Stimulated activated CD8-positive, alpha-beta memory T cell treated with anti-CD3 and anti-CD28 coated beads, Interleukin-15, amount 100 ng/mL, for 24 hours (primary cell): ENCODE results near the gene RPTOR.

Source experiments
- DNase-seq: peaks from one replicate; pipeline ENCODE4 v3.0.0-alpha.2; 2020; ENCODE audit warnings: low read depth

The RPTOR gene

DNA sequence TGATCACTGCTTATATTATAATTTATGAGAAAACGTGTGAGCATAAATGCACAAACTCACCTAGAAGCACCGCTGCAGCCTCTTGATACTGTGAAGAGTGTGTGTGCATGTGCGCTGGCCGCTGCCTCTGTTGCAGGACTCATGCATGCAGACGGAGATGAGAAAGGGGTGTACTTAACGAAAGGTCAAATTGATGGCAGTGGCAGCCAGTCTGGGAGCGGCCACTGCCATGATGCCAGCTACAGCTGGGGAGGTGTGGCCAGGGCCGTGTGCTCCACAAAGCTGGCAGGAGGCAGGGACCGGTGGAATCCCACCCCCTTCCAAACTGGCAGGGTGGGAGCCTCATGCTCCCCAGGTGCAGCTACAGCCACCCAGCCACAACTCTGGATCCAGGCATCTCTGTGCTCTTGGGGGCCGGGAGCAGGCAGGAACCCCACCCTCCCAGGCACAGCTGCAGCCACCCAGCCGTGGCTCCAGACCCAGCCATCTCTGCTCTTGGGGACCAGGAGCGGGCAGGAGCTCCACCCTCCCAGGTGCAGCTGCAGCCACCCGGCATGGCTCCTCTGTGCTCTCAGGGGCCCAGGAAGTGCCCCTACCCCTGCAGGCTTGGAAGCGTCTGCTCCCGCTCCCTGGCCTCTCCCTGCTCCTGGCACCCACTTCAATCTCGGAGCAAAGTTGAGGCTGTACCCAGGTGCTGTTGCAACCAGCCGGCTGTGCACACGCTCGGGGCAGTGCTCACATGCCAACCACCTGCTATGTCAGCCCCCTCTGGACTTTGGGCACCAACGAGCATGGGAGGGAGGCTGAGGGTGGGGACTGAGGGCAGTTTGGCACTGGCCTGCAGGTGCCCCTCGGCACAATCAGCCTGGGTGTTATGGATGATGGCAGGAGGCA lies 369.5 kb downstream of the RPTOR start:
- DNase-seq: no peak

GRCh38 chr17:80916246-80916645 lies 371.6 kb downstream of the RPTOR start:
- DNase-seq: no peak

- DNase-seq: no peak
Measured at GRCh38 chr17:80917716-80918560, 373.3 kb downstream of the RPTOR start.

GRCh38 chr17:80918731-80919130 lies 374.1 kb downstream of the RPTOR start:
- DNase-seq: no peak

DNA sequence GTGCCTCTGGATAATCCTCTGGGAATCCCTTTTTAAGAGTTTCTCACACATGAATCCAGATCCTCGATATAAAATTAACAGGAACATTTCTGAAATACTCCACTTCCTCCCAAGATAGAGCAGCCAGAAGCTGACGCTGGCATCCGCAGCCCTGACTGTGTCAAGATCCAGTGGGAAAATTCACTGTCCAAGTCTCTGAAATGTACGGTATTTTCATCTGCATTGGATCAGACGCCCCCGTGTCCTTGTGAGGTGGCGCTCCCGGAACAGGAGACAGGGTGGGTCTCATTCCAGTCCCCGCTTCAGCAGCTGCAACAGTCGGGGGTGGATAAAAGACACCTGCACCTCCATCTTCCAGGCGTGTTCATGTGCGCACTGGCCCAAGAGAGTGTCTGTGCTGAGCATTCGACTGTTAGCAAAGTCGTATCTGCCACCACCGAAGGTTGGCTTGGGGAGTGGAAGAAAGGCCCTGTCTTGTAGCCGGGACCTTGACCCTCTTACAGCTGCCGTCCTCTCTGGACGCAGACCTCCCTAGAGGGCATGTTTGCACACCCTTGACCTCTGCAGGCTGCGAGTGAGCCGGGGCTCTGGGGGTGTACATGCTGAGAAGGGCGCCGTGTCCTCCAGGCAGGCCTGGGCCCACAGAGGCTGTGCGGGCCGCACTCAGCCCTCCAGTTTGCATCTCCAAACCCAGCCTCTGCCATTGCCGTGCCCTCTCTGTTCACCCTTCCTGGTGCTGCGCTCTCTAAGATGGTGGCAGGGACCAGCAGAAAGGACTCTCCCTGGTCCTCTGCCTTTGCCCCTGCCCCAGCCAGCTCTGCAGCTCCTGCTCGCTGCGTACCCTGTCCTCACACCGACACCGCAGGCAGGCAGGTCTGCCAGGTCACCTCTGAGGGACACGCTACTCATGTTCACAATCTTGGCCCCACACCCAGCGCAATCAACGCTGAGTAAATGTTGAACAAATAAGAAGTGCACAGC lies 375.0 kb downstream of the RPTOR start:
- no peak for DNase-seq

- no peak for DNase-seq
Measured at GRCh38 chr17:80920441-80920840, 375.8 kb downstream of the RPTOR start.

DNA sequence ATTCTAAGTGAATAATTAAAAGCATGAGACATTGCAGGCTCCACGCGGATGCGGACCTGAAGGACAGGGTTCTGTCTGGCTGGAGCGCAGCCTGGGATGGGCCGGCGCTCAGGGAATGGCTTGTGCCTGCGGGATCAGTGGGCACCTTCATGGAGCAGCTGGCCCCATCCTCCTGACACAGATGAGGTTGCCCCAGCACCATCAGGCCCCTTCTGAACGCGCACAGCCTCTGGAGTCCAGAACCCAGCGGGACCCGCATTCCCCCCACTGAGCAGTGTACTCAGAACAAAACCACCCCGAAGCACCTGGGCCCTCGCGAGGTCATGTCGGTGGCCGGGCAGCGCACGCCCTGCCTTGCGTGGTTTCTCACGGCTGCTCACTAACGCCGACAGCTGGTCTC lies 376.5 kb downstream of the RPTOR start:
- no peak for DNase-seq

DNA sequence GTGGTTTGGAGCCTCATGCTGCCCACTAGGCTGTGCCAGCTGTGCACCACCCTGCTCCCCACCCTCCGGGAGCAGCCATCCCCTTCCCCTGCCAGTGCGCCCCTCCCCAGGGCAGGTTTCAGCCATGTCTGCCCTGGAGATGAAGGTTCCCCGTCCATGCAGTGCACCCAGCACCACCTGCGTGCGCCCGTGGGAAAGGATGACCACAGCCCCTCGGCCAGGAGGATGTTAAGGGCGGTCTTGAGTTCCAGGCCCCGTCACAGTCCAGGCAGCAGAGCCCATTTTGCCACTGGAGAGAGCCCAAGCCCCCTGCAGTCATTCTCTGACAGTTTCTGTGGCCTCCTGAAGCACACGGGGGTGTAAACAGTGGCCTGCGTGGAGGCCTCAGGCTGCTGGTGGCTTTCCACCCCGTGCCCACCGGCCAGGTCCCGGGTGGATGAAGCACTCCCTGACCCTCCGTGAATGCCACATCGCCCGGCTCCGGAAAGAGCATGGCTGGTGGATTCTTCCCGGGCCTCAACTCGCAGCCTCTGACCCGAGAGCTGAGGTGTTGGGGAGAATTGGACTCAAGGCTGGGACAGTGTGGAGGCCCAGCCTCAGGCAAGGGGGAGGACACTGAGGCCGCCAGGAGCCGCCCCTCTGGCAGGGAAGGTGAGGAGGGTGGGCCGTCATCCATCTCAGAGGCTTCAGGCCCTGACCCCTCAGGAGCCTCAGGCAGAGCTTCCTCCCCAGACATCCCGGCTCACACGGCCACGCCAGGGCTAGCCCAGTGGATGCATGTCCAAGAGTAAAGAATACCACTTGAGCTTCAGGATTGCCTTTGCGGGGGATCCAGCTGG lies 377.3 kb downstream of the RPTOR start:
- DNase-seq: no peak

GRCh38 chr17:80922580-80923160 lies 378.0 kb downstream of the RPTOR start:
- no peak for DNase-seq

DNA sequence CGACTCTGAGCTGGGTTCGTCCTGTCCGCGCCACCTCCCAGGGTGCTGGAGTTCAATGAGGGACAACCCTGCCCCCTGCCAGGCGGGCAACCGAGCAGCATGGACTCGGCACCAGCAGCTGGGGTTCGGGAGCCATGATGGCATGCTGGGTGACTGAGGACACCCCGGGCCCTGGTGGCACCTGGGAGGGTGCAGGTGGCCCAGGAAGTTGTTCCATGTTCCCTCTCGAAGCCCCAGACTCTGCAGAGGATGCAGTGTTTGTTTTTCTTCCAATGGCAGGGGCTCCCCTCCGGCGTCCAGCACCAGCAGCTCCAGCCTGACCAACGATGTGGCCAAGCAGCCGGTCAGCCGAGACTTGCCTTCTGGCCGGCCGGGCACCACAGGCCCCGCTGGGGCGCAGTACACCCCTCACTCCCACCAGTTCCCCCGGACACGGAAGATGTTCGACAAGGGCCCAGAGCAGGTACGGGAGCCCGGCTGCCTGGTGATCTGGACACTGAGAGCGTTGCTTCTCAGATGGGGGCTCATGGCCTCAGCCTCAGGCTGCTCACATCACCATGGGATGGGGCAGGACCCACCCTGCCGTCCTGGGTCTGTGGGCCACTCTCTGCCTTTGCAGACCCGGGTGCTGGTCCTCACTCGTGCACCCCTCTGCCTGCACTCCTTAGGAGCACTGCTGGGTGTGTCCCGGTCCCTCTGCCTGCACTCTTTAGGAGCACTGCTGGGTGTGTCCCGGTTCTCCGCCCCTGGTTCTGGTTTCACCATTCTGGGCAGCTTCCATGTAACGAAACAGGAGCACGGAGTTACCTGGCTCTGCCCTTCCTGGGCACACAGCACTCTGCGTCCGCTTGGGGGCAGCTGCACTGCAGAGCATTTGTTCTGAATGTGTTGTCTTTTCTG lies 378.8 kb downstream of the RPTOR start:
- no peak for DNase-seq

- DNase-seq: no peak
Measured at GRCh38 chr17:80924111-80924806, 379.6 kb downstream of the RPTOR start.

DNA sequence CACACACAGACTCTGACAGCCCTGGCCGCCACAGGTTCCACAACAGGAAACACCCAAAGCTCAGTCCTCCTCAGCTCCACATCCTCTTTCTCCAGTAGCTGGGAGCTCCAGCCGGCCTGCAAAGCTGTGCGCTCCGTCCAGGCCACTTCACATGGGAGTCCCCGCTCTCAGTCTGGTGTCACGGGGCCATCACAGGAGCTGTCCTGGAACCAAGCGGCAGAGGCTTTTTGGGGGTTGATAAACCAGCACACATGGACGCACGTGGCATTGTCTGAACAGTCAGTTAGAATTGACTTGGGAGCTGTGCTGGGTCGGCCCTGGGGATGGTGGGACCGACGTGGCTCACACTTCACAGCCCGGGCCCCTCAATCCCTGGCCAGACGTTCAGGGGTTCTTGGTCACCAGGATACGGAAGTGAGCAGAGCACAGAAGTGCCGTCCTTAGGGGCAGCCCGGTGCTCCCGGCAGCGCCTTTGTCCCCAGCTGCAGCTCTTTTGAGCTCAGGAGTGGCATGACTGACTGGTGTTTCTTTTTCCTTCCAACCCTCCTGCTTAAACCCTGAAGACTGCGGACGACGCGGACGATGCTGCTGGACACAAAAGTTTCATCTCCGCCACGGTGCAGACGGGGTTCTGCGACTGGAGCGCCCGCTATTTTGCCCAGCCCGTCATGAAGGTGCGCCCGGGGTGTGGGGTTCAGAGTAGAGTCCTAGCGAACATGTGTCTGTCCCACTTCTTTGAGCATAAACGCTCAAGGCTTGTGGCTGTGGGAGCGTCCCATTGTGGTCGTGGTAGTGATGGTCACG lies 380.4 kb downstream of the RPTOR start:
- no peak for DNase-seq

GRCh38 chr17:80925688-80926335 lies 381.2 kb downstream of the RPTOR start:
- DNase-seq: no peak

DNA sequence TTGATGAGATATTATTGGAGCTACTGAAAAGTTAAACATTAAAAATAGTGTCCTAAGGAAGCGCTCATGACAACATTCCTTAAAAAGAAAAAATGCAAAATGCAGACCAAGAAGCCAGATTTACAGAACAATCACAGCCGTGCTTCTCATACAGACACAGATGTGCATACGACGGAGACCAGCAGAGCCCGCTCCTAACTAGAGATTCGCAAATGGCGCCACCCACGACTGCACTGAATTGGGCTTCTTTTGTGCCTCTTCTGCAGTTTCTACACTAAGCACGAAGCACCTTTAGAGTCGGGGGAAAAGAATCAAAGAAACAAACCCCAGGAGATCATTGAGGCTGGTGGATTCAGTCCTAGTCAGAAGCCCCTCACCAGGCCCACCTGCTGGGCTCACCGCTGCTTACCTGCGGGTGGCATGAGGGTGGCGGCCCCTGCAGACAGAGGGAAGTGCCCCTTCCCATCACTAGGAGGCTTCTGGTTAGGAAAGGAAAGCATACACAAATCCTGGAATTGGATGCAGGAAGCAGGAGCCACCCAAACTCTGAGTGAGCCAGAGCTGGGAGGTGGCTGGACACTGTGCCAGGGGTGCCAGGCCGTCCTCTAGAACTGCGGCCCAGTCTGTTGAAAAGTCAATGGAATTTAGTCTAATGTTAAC lies 382.1 kb downstream of the RPTOR start:
- no peak for DNase-seq

DNA sequence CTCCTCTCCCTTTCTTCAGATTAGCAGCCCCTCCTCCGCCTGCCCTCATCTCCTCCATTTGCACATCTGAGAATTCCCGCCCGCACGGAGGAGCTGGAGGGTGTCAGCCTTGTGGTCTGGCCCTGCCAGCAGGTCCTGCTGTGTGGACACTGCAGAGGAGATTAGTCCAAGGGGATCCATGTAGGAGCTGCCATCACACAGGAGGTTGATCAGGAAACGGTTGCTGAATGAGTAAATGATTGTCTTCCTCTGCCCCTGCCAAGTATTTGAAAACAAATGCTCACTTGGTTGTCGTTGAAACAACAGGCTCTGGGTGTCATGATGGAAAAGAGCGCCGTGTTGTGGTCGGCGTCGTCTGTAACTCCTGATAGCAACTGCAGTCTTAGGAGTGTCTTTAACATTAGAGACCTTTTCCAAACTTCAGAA lies 383.2 kb downstream of the RPTOR start:
- DNase-seq: no peak

- DNase-seq: no peak
Measured at GRCh38 chr17:80929449-80929848, 384.8 kb downstream of the RPTOR start.
